Uterus (tissue), 2 donors: ENCODE measurements around the gene MTF1.

Experiments used
- POLR2A ChIP-seq, 2 donors: fragments of 450-650 bp; IDR thresholded peaks; one replicate each; pipeline ENCODE4 v1.6.1; 2016; ENCODE audit warnings: antibody characterized with exemption in 2 of 2, mild to moderate bottlenecking in 1 of 2, moderate library complexity in 1 of 2
- TF ChIP-seq, protein P1 (sequence below), 4 experiments: fragments of 200-600 bp in 2 of 4; fragments of 450-650 bp in 2 of 4; sonication (generic) in 2 of 4; IDR thresholded peaks; one replicate each; pipeline ENCODE4 v1.5.1; 2016 to 2019; ENCODE audit warnings: antibody characterized with exemption in 4 of 4, mild to moderate bottlenecking in 2 of 4, moderate library complexity in 1 of 4

DNA sequence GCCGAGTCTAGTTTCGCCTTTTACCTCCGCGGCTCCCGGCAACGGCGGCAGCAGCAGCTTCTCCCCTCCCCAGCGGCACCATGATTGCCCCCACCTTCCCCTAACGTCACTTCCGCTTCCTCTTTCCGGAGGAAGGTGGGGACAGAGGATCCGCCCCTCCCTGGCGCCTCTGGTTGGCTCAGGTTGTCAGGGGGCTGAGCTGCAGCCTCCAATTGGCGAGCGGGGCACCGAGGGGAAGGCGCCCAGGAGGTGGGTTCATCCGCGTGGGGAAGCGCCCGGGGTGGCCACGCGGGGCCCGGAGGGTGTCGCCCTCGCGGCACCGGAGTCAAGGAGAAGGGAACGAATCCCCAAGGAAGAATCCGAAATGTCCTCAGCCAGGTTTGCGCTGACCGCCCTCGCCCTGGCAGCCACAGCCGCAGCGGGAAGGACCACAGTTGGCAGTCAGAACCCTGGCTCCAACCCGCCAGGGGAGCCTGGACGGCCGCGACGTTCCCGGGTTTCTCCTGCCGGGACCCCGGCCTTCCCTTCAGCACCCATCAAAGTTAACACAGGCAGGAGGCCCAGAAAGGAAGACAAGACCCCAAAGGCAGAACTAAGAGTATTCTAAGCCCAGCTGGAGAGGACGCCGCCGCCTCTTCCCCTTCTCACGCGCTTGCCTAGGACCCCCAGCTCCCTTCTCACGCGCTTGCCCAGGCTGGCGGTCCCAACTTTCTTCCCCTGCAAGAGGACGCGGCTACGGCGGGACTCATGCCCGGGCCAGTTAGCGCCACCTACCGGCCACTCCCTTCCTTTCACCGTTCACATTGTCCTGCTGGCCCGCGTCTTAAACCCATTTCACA is at the start of gene MTF1:
- TF ChIP-seq, protein P1, sequence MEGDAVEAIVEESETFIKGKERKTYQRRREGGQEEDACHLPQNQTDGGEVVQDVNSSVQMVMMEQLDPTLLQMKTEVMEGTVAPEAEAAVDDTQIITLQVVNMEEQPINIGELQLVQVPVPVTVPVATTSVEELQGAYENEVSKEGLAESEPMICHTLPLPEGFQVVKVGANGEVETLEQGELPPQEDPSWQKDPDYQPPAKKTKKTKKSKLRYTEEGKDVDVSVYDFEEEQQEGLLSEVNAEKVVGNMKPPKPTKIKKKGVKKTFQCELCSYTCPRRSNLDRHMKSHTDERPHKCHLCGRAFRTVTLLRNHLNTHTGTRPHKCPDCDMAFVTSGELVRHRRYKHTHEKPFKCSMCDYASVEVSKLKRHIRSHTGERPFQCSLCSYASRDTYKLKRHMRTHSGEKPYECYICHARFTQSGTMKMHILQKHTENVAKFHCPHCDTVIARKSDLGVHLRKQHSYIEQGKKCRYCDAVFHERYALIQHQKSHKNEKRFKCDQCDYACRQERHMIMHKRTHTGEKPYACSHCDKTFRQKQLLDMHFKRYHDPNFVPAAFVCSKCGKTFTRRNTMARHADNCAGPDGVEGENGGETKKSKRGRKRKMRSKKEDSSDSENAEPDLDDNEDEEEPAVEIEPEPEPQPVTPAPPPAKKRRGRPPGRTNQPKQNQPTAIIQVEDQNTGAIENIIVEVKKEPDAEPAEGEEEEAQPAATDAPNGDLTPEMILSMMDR (IDR thresholded peaks at IDR 0.05), result peak; percentile 80 to 93 (median 84)
- peak; percentile 57 to 84 for TF ChIP-seq POLR2A (IDR thresholded peaks at IDR 0.05)
